Mesothelial cell of epicardium (in vitro differentiated cells): Measurements from ENCODE around the gene AMZ1. TPM values are rescaled to one million over a fixed set of nuclear protein-coding genes. Genes with fewer than 3 reads are reported as not detected.

Experiments
- DNase-seq, 2 experiments: peaks; one replicate each; pipeline ENCODE4 v3.0.0; 2021; ENCODE audit warnings: low spot score in 2 of 2; ENCODE audit not compliant: unreplicated experiment in 2 of 2
- H3K27ac Mint-ChIP-seq: 2 replicates; pipeline ENCODE4 v1.8.0; 2021; ENCODE audit warnings: mixed read lengths
- H3K27me3 Mint-ChIP-seq: 2 replicates; pipeline ENCODE4 v1.8.0; 2021; ENCODE audit warnings: low read depth, mixed read lengths
- H3K36me3 Mint-ChIP-seq: 2 replicates; pipeline ENCODE4 v1.8.0; 2021; ENCODE audit warnings: mixed read lengths
- H3K4me1 Mint-ChIP-seq: 2 replicates; pipeline ENCODE4 v1.8.0; 2021; ENCODE audit warnings: mixed read lengths
- H3K4me3 Mint-ChIP-seq: 2 replicates; pipeline ENCODE4 v1.8.0; 2021; ENCODE audit warnings: mild to moderate bottlenecking, moderate library complexity, mixed read lengths
- H3K9me3 Mint-ChIP-seq: 2 replicates; pipeline ENCODE4 v1.8.0; 2021; ENCODE audit warnings: mixed read lengths
- CTCF ChIP-seq: fragments of 200-600 bp; sonication (generic); IDR thresholded peaks from one replicate; pipeline ENCODE4 v1.5.0; 2021; ENCODE audit warnings: antibody characterized with exemption; ENCODE audit not compliant: unreplicated experiment
- total RNA-seq: library from RNA; stranded (reverse); gene quantifications from 3 replicates; pipeline ENCODE4 v1.2.1, GENCODE V29; 2021

The AMZ1 gene
- total RNA-seq, 1 donor from 2014 or later: 0.13 TPM

GRCh38 chr7:2658941-2659340 lies 29.1 kb upstream of the AMZ1 start:
- peaks cover 8% of the 10 kb centered on the region for H3K36me3 Mint-ChIP-seq
- no peaks in the 10 kb centered on the region for H3K27me3 Mint-ChIP-seq
- TF ChIP-seq CTCF: no peak

GRCh38 chr7:2659556-2660358 lies 28.2 kb upstream of the AMZ1 start:
- H3K9me3 Mint-ChIP-seq: no peaks in the 10 kb centered on the region

More at GRCh38 chr7:2658941-2659340, 29.1 kb upstream of the AMZ1 start:
- no peak overlapping the region for H3K27ac Mint-ChIP-seq
- H3K9me3 Mint-ChIP-seq: no peaks in the 10 kb centered on the region
- H3K4me1 Mint-ChIP-seq: no peaks in the 10 kb centered on the region
- no peak overlapping the region for H3K4me3 Mint-ChIP-seq
- DNase-seq: no peak

GRCh38 chr7:2660359-2661095 lies 27.5 kb upstream of the AMZ1 start:
- no peak for DNase-seq
- Mint-ChIP-seq H3K9me3 (no peaks in the 10 kb centered on the region), H3K4me1 (no peaks in the 10 kb centered on the region), H3K4me3 (no peak overlapping the region), H3K27me3 (no peaks in the 10 kb centered on the region), H3K27ac (no peak overlapping the region), H3K36me3 (peaks cover 8% of the 10 kb centered on the region)
- no peak for TF ChIP-seq CTCF

More at GRCh38 chr7:2659556-2660358, 28.2 kb upstream of the AMZ1 start:
- TF ChIP-seq CTCF: no peak
- no peaks in the 10 kb centered on the region for H3K27me3 Mint-ChIP-seq
- no peak for DNase-seq
- H3K4me1 Mint-ChIP-seq: no peaks in the 10 kb centered on the region
- H3K4me3 Mint-ChIP-seq: no peak overlapping the region
- peaks cover 8% of the 10 kb centered on the region for H3K36me3 Mint-ChIP-seq
- H3K27ac Mint-ChIP-seq: no peak overlapping the region

GRCh38 chr7:2661096-2661449 lies 26.9 kb upstream of the AMZ1 start:
- TF ChIP-seq CTCF: no peak
- peaks cover 8% of the 10 kb centered on the region for H3K36me3 Mint-ChIP-seq
- H3K27ac Mint-ChIP-seq: no peak overlapping the region
- H3K4me3 Mint-ChIP-seq: no peak overlapping the region
- no peaks in the 10 kb centered on the region for H3K4me1 Mint-ChIP-seq
- H3K9me3 Mint-ChIP-seq: no peaks in the 10 kb centered on the region
- no peak for DNase-seq
- H3K27me3 Mint-ChIP-seq: no peaks in the 10 kb centered on the region

- H3K4me1 Mint-ChIP-seq: no peaks in the 10 kb centered on the region
- H3K27me3 Mint-ChIP-seq: no peaks in the 10 kb centered on the region
- H3K36me3 Mint-ChIP-seq: peaks cover 8% of the 10 kb centered on the region
- H3K27ac Mint-ChIP-seq: no peak overlapping the region
- no peak for DNase-seq
- no peak for TF ChIP-seq CTCF
- no peaks in the 10 kb centered on the region for H3K9me3 Mint-ChIP-seq
- H3K4me3 Mint-ChIP-seq: no peak overlapping the region
Measured at GRCh38 chr7:2661602-2662272, 26.3 kb upstream of the AMZ1 start.
